HPDE6-E6E7 (cell line): ENCODE results near the gene GNPTG.
A peak's percentile ranks its signal among the peaks of the same experiment; 100 is the strongest.

Source experiments
- DNase-seq: peaks from one replicate; pipeline ENCODE4 v3.0.0; 2011; ENCODE audit warnings: missing footprints; ENCODE audit errors: extremely low spot score

The GNPTG gene

GRCh38 chr16:1351582-1352362, at the start of gene GNPTG, which contains the start of gene TSR3:
TSS of gene GNPTG (plus strand) at chr16:1351931. CDS start at chr16:1351966, 35 bp downstream.
TSS of gene TSR3 (minus strand) at chr16:1351878. CDS start at chr16:1351804, 74 bp downstream.
- DNase-seq, result peak; percentile 77

GRCh38 chr16:1305823-1306222, 45.9 kb upstream of the GNPTG start:
- no peak for DNase-seq

- DNase-seq, result no peak
These were observed 45.4 kb upstream of the GNPTG start for GRCh38 chr16:1306334-1306733.

- peak; percentile 49 for DNase-seq
These were observed 43.4 kb upstream of the GNPTG start for GRCh38 chr16:1308036-1308976.

- DNase-seq, result peak; percentile 88
These were observed 42.5 kb upstream of the GNPTG start, which contains the start of gene UBE2I for GRCh38 chr16:1308977-1309885. TSS of gene UBE2I (plus strand) at chr16:1309636. CDS start at chr16:1314031, 4,395 bp downstream.

- DNase-seq, result no peak
These were observed 41.6 kb upstream of the GNPTG start for GRCh38 chr16:1309888-1310831.

- DNase-seq, result no peak
These were observed 40.9 kb upstream of the GNPTG start for GRCh38 chr16:1310832-1311200.

GRCh38 chr16:1311212-1311737, 40.5 kb upstream of the GNPTG start:
- DNase-seq, result no peak

GRCh38 chr16:1311738-1312466, 39.8 kb upstream of the GNPTG start:
- no peak for DNase-seq

- no peak for DNase-seq
These were observed 39.3 kb upstream of the GNPTG start for GRCh38 chr16:1312467-1312816.

- no peak for DNase-seq
These were observed 38.8 kb upstream of the GNPTG start for GRCh38 chr16:1312903-1313302.

GRCh38 chr16:1313721-1314369, 37.9 kb upstream of the GNPTG start:
- no peak for DNase-seq

- DNase-seq, result no peak
These were observed 37.2 kb upstream of the GNPTG start for GRCh38 chr16:1314399-1315068.

- no peak for DNase-seq
These were observed 36.4 kb upstream of the GNPTG start for GRCh38 chr16:1315081-1316032.

- DNase-seq, result no peak
These were observed 35.7 kb upstream of the GNPTG start for GRCh38 chr16:1316033-1316405.

- no peak for DNase-seq
These were observed 34.1 kb upstream of the GNPTG start for GRCh38 chr16:1317479-1318267.

- no peak for DNase-seq
These were observed 33.5 kb upstream of the GNPTG start for GRCh38 chr16:1318268-1318545.
